ENCODE data around the gene RASA4B.
"Not testable (repeated sequence)": the region's sequence is repeated elsewhere in the genome, so short reads cannot be mapped to it uniquely, and the experiment has no call there.

RASA4B gene

GRCh38 chr7:102510575-102510974 lies 7.0 kb downstream of the RASA4B start:
- not testable (repeated sequence) for DNase-seq

- DNase-seq = not testable (repeated sequence)
These were observed 10.0 kb downstream of the RASA4B start for GRCh38 chr7:102507410-102508088.

- not testable (repeated sequence) for DNase-seq
These were observed 12.0 kb downstream of the RASA4B start for GRCh38 chr7:102505298-102506185.

GRCh38 chr7:102503141-102503540 lies 14.4 kb downstream of the RASA4B start:
- DNase-seq = not testable (repeated sequence)

GRCh38 chr7:102498321-102498720 lies 19.3 kb downstream of the RASA4B start:
- DNase-seq = not testable (repeated sequence)

GRCh38 chr7:102497308-102497707 lies 20.3 kb downstream of the RASA4B start:
- not testable (repeated sequence) for DNase-seq

- not testable (repeated sequence) for DNase-seq
These were observed 20.7 kb downstream of the RASA4B start for GRCh38 chr7:102496861-102497260.

- DNase-seq = not testable (repeated sequence)
These were observed 23.0 kb downstream of the RASA4B start for GRCh38 chr7:102494473-102495149.

- DNase-seq = not testable (repeated sequence)
These were observed 23.6 kb downstream of the RASA4B start for GRCh38 chr7:102494026-102494425.

GRCh38 chr7:102493220-102493935 lies 24.2 kb downstream of the RASA4B start:
- DNase-seq = not testable (repeated sequence)

GRCh38 chr7:102490529-102491075 lies 27.0 kb downstream of the RASA4B start:
- DNase-seq = not testable (repeated sequence)

GRCh38 chr7:102484317-102484716 lies 33.3 kb downstream of the RASA4B start:
- not testable (repeated sequence) for DNase-seq

GRCh38 chr7:102481962-102482361 lies 35.6 kb downstream of the RASA4B start:
- not testable (repeated sequence) for DNase-seq

GRCh38 chr7:102479982-102480637 lies 37.5 kb downstream of the RASA4B start:
- not testable (repeated sequence) for DNase-seq

- DNase-seq = not testable (repeated sequence)
These were observed 38.4 kb downstream of the RASA4B start for GRCh38 chr7:102479209-102479584.

GRCh38 chr7:102478314-102479208 lies 39.0 kb downstream of the RASA4B start, which contains the start of gene POLR2J:
Gene POLR2J (minus strand): TSS chr7:102478922. CDS start chr7:102478860, 62 bp downstream.
- DNase-seq = not testable (repeated sequence)

- not testable (repeated sequence) for DNase-seq
These were observed 42.7 kb downstream of the RASA4B start for GRCh38 chr7:102474736-102475435.

GRCh38 chr7:102474116-102474515 lies 43.5 kb downstream of the RASA4B start:
- DNase-seq = not testable (repeated sequence)

GRCh38 chr7:102473271-102473991 lies 44.1 kb downstream of the RASA4B start:
- DNase-seq = peak; percentile 38
